ENCODE data around the gene SH3BGRL. TPM values are rescaled to one million over a fixed set of nuclear protein-coding genes. Genes with fewer than 3 reads are reported as not detected.

The SH3BGRL gene
- polyA plus RNA-seq, 5 donors = 185 to 300 (median 245) TPM

Other genes with a start within 250 kb of the SH3BGRL start
- gene HMGN5, start 189 bp upstream of the SH3BGRL start, polyA plus RNA-seq (ENCODE audit: insufficient read depth in 1 of 5, insufficient read length in 5 of 5, low replicate concordance in 1 of 5) = 10 to 100 TPM; 21.1 to 43.5 (median 24.6) TPM